Esophagus squamous epithelium (tissue), 5 donors: ENCODE measurements around the gene SS18L1. TPM values are rescaled to one million over a fixed set of nuclear protein-coding genes. Genes with fewer than 3 reads are reported as not detected.

Experiments used
- DNase-seq: peaks from one replicate; lab custom pipeline; 2025; lab: John Stamatoyannopoulos, UW
- H3K27ac ChIP-seq, 4 donors: fragments of 200-600 bp; sonication (generic); one replicate each; pipeline ENCODE4 v1.5.1; 2016 to 2019; ENCODE audit warnings: mild to moderate bottlenecking in 1 of 4
- H3K27me3 ChIP-seq, 4 donors: fragments of 200-600 bp; sonication (generic); 1 replicate in 3 of 4; 2 replicates in 1 of 4; pipeline versions ENCODE4 v1.5.1 to v1.6.0; 2017 to 2021; ENCODE audit warnings: antibody characterized with exemption in 1 of 4
- H3K36me3 ChIP-seq, 3 donors: fragments of 200-600 bp; sonication (generic); one replicate each; pipeline ENCODE4 v1.5.1; 2016 to 2019
- H3K4me1 ChIP-seq, 3 donors: fragments of 200-600 bp; sonication (generic); one replicate each; pipeline ENCODE4 v1.5.1; 2017 to 2019
- H3K4me3 ChIP-seq, 4 donors: fragments of 200-600 bp; sonication (generic); 1 replicate in 3 of 4; 2 replicates in 1 of 4; pipeline ENCODE4 v1.5.1; 2016 to 2019; ENCODE audit warnings: mild to moderate bottlenecking in 2 of 4, moderate library complexity in 1 of 4
- H3K9me3 ChIP-seq, 3 donors: fragments of 200-600 bp; sonication (generic); one replicate each; pipeline ENCODE4 v1.5.1; 2016 to 2019
- CTCF ChIP-seq, 6 experiments: fragments of 450-650 bp in 4 of 6; fragments of 200-600 bp in 2 of 6; sonication (generic) in 2 of 6; IDR thresholded peaks; one replicate each; pipeline ENCODE4 v1.5.1; 2016 to 2019; ENCODE audit warnings: antibody characterized with exemption in 6 of 6, mild to moderate bottlenecking in 4 of 6, moderate library complexity in 4 of 6
- POLR2A ChIP-seq, 4 donors: fragments of 450-650 bp; IDR thresholded peaks; one replicate each; pipeline ENCODE4 v1.6.1; 2017; ENCODE audit warnings: antibody characterized with exemption in 4 of 4, mild to moderate bottlenecking in 4 of 4, moderate library complexity in 3 of 4
- WGBS, 2 donors: methylation state at CpG; one replicate each; pipeline ENCODE4 v1.1.5; 2018; 5-methylcytosine and 5-hydroxymethylcytosine counted together
- intact Hi-C: fragments of 100-400 bp; cut with DNase I; formaldehyde crosslinking; loops from one replicate; pipeline ENCODE4 v1.15.0; 2022
- total RNA-seq, 4 donors: library from RNA; depleted of rRNA; stranded (reverse); fragments of >200 nt; gene quantifications; one replicate each; pipeline ENCODE4 v1.1.0, GENCODE V29; 2016
- donor health status: DM: yes; HTN: yes; CAD: no.

The SS18L1 gene
- total RNA-seq, 4 donors from 2014 or later, result 7.8 to 24.5 (median 15.0) TPM

- Histone ChIP-seq H3K36me3 (no peaks in the 10 kb centered on the region), H3K4me3 (no peak overlapping the region), H3K9me3 (peaks cover 0 to 51% (median 36%) of the 10 kb centered on the region in 3 donors), H3K27me3 (peaks cover 0 to 47% (median 0%) of the 10 kb centered on the region in 4 donors), H3K27ac (no peak overlapping the region), H3K4me1 (no peaks in the 10 kb centered on the region)
- 57 to 68% methylated on average over 8 to 10 of the region's 21 CpGs for WGBS, 2 donors
- intact Hi-C loops, result no loop called here
- TF ChIP-seq POLR2A (IDR thresholded peaks at IDR 0.05) (no peak), CTCF (IDR thresholded peaks at IDR 0.05) (no peak)
- DNase-seq, result no peak
Observed at GRCh38 chr20:62103508-62104233, 39.9 kb upstream of the SS18L1 start.

GRCh38 chr20:62104234-62104789 lies 39.3 kb upstream of the SS18L1 start:
- Histone ChIP-seq H3K27ac (no peak overlapping the region), H3K36me3 (no peaks in the 10 kb centered on the region), H3K27me3 (peaks cover 0 to 47% (median 0%) of the 10 kb centered on the region in 4 donors), H3K4me1 (no peaks in the 10 kb centered on the region), H3K4me3 (no peak overlapping the region), H3K9me3 (peaks cover 0 to 58% (median 42%) of the 10 kb centered on the region in 3 donors)
- 35 to 39% methylated on average over 6 of the region's 15 CpGs for WGBS, 2 donors
- TF ChIP-seq CTCF (IDR thresholded peaks at IDR 0.05) (no peak), POLR2A (IDR thresholded peaks at IDR 0.05) (no peak)
- no peak for DNase-seq
- intact Hi-C loops, result no loop called here

GRCh38 chr20:62104791-62105345 lies 38.7 kb upstream of the SS18L1 start:
- no peaks in the 10 kb centered on the region for H3K4me1 ChIP-seq
- no peak for DNase-seq
- no peak for TF ChIP-seq CTCF (IDR thresholded peaks at IDR 0.05)
- TF ChIP-seq POLR2A (IDR thresholded peaks at IDR 0.05), result no peak
- H3K9me3 ChIP-seq, result peaks cover 0 to 62% (median 47%) of the 10 kb centered on the region in 3 donors
- H3K36me3 ChIP-seq, result no peaks in the 10 kb centered on the region
- peaks cover 0 to 47% (median 0%) of the 10 kb centered on the region in 4 donors for H3K27me3 ChIP-seq
- H3K4me3 ChIP-seq, result no peak overlapping the region
- intact Hi-C loops, result no loop called here
- WGBS, 2 donors, result 19 to 37% methylated on average over 7 of the region's 7 CpGs
- H3K27ac ChIP-seq, result no peak overlapping the region

GRCh38 chr20:62105592-62105991 lies 38.0 kb upstream of the SS18L1 start:
- intact Hi-C loops, result no loop called here
- Histone ChIP-seq H3K4me3 (no peak overlapping the region), H3K36me3 (no peaks in the 10 kb centered on the region), H3K9me3 (peaks cover 0 to 62% (median 51%) of the 10 kb centered on the region in 3 donors), H3K27me3 (peaks cover 0 to 47% (median 0%) of the 10 kb centered on the region in 4 donors), H3K27ac (no peak overlapping the region), H3K4me1 (no peaks in the 10 kb centered on the region)
- no peak for TF ChIP-seq CTCF (IDR thresholded peaks at IDR 0.05)
- TF ChIP-seq POLR2A (IDR thresholded peaks at IDR 0.05), result no peak
- no peak for DNase-seq
- 89% methylated on average over 4 to 5 of the region's 5 CpGs for WGBS, 2 donors

- Histone ChIP-seq H3K4me3 (no peak overlapping the region), H3K27me3 (peaks cover 0 to 42% (median 0%) of the 10 kb centered on the region in 4 donors), H3K4me1 (no peaks in the 10 kb centered on the region), H3K36me3 (no peaks in the 10 kb centered on the region), H3K9me3 (peaks cover 0 to 76% (median 55%) of the 10 kb centered on the region in 3 donors), H3K27ac (no peak overlapping the region)
- WGBS, 2 donors, result 95 to 96% methylated on average over 5 to 6 of the region's 6 CpGs
- intact Hi-C loops, result no loop called here
- no peak for DNase-seq
- TF ChIP-seq POLR2A (IDR thresholded peaks at IDR 0.05) (no peak), CTCF (IDR thresholded peaks at IDR 0.05) (no peak)
Observed at GRCh38 chr20:62111148-62111547, 32.4 kb upstream of the SS18L1 start.
